ENCODE measurements around the gene PRG2. TPM values are rescaled to one million over a fixed set of nuclear protein-coding genes. Genes with fewer than 3 reads are reported as not detected.
"Not testable (repeated sequence)": the region's sequence is repeated elsewhere in the genome, so short reads cannot be mapped to it uniquely, and the experiment has no call there.

Gene PRG2
- total RNA-seq, 2 experiments from 2014 or later: 0.33 to 0.68 TPM

DNA sequence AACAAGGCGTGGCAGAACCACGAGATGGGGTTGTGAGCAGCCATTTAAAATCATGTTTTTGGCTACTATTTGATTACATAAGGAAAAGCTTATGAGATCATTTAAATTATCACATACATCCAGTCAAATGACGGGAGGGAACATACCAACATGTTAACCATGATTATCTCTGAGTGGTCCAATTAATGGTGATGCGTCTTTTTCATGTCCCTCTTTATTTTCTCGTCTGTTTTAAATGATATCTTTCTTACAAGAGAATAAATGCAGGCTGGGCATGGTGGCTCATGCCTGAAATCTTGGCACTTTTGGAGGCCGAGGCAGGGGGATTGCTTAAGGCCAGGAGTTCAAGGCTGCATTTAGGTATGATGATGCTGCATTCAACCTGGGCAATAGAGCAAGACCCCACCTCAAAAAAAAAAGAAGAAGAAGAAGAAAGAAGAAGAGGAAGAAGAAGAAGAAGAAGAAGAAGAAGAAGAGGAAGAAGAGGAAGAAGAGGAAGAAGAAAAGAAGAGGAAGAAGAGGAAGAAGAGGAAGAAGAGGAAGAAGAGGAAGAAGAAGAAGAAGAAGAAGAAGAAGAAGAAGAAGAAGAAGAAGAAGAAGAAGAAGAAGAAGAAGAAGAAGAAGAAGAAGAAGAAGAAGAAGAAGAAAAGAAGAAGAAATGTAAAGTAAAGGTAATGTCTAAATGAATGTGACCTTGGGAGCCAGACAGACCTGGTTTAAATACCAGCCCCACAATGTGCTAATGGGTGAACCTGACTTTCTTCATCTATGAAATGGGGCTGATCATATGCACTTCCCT lies 12.8 kb upstream of the PRG2 start:
- Mint-ChIP-seq H3K4me1 (peaks cover 32% of the 10 kb centered on the region), H3K36me3 (ENCODE audit: low read depth) (peaks cover 33% of the 10 kb centered on the region)
- H3K4me3 Mint-ChIP-seq, CTCF ChIA-PET, H3K27ac Mint-ChIP-seq, H3K27me3 Mint-ChIP-seq, DNase-seq, H3K9me3 Mint-ChIP-seq: not testable (repeated sequence)
- POLR2A ChIA-PET: interaction anchor here (1.2 kb wide), 1 partner anchor 9 kb away, joined by 3 read pairs; no protein-coding TSS in a partner anchor

DNA sequence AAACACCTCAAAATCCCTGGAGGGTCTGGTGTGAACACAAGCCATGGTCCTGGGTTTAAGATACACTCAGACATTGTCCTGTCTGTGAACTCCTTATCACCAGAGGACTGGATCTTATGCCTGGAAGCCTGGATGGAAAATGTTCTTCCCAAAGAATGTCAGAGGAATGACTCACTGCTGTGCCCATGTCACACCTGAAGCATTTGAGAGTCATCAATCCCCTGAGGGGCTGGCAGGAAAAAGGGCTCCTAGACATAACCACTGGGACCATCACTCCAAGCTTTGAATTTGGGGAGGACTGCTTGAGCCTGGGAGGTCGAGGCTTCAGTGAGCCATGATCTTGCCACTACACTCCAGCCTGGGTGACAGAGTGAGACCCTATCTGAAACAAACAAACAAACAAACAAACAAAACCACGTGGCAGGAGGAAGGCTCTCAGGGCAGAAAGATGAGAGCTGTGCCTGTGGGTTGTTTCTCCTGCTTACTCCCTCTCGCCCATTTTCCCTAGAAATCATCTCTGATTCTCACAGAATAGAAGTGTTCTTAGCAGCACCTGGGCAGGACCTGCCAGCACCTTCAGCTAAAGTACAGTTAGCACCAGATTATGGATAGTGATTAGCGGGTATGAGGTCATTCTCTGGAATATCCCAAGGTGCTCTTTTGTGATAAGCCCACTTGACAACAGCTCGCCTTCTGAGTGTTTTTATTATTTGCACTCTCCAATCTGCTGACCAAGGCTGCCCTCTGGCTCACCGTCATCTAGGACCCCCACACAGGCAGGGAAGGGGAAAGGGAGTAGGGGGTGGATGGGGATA lies 11.9 kb upstream of the PRG2 start:
- POLR2A ChIA-PET: interaction anchor here (0.6 to 1.2 kb wide), 3 partner anchors 8 to 28 kb away, joined by 3 read pairs; no protein-coding TSS in a partner anchor

DNA sequence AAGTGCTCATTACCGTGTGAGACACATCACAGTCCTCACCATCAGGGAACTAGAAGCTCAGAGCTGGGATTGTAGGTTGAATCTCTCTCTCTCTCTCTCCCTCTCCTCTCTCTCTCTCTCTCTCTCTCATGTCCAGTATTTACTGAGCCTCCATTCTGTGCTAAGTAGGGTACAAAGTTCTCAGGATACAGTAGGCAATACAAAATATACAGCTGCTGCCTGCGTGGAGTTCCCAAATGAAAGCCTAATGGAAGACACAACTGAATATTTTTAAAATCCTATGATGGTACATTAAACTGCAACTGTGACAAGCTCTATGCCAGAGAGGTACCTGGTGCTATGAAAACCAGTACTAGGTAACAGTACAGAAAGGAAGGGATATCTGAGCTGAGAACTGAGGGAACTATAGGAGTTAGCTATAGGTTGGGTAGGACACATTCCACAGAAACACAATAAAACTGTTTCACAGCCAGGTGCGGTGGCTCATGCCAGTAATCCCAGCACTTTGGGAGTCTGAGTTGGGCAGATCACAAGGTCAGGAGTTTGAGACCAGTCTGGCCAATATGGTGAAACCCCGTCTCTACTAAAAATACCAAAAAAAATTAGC lies 9.6 kb upstream of the PRG2 start:
- H3K36me3 Mint-ChIP-seq (ENCODE audit: low read depth): peaks cover 4% of the 10 kb centered on the region

More for the DNA sequence above, 11.9 kb upstream of the PRG2 start:
- no peak overlapping the region for H3K4me3 Mint-ChIP-seq
- CTCF ChIA-PET: no interaction called here
- no peak for DNase-seq
- H3K9me3 Mint-ChIP-seq: no peaks in the 10 kb centered on the region
- H3K27me3 Mint-ChIP-seq: no peaks in the 10 kb centered on the region
- peaks cover 25% of the 10 kb centered on the region for H3K36me3 Mint-ChIP-seq (ENCODE audit: low read depth)
- no peak overlapping the region for H3K27ac Mint-ChIP-seq
- peaks cover 24% of the 10 kb centered on the region for H3K4me1 Mint-ChIP-seq

DNA sequence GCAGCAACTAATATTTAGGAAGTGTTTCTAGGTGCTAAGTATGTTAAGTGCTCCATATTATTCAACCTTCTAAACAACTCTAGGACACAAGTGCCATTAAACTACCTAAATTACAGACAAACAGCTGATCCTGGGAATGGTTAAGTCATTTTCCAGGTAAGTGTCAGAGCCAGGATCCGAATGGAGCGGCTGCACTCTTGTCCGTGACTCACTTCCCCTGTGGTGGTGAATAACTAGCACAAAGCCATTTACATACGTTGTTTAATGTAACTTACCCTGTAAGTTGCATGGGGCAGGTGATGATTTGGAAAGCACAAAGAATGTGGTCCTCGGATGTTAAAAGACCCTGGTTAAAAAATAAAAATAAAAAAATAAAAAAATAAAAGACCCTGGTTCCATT lies 8.8 kb upstream of the PRG2 start:
- Mint-ChIP-seq H3K4me1 (no peaks in the 10 kb centered on the region), H3K27me3 (no peaks in the 10 kb centered on the region), H3K36me3 (ENCODE audit: low read depth) (peaks cover 2% of the 10 kb centered on the region), H3K27ac (no peak overlapping the region), H3K9me3 (no peaks in the 10 kb centered on the region), H3K4me3 (no peak overlapping the region)
- no peak for DNase-seq
- ChIA-PET CTCF (interaction anchor here (1.0 to 1.7 kb wide), 2 partner anchors 53 to 94 kb away, joined by 3 to 4 read pairs; no protein-coding TSS in a partner anchor), POLR2A (no interaction called here)

More for the DNA sequence above, 9.6 kb upstream of the PRG2 start:
- DNase-seq: no peak
- Mint-ChIP-seq H3K9me3 (no peaks in the 10 kb centered on the region), H3K4me3 (no peak overlapping the region), H3K4me1 (peaks cover 2% of the 10 kb centered on the region), H3K27ac (no peak overlapping the region), H3K27me3 (no peaks in the 10 kb centered on the region)
- CTCF ChIA-PET: interaction anchor here (0.6 to 1.4 kb wide), 2 partner anchors 54 to 57 kb away, joined by 3 read pairs; no protein-coding TSS in a partner anchor
- POLR2A ChIA-PET: interaction anchor here (0.7 to 1.6 kb wide), 2 partner anchors 18 to 42 kb away, joined by 3 read pairs; no protein-coding TSS in a partner anchor

DNA sequence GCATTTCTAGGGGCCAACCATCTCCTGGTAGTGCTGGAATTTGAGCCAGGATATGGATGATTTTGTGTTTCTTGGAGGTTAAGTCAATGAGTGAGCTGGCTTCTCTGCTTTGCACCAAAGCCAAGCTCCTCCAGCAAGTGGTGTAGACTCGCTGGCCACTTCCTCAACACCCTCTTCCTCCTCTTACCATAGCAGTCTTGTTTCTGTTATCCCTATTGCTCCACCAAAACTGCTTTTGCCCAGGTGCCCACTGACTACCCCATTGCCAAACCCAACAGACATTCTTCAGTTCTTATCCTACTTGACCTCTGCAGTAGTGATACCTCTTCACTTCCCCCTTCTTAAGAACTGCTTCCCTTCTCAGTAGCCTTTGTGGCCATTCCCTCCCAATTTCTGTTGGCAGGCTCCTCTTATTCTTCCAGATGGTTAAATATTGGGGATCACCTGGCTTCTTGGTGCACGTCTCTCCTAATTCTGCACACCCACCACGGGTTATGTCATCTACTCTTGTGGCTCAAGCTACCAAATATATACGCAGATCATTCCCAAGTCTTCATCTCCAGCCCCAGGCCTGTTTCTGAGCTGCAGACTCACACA lies 7.0 kb upstream of the PRG2 start:
- Mint-ChIP-seq H3K27me3 (no peaks in the 10 kb centered on the region), H3K36me3 (ENCODE audit: low read depth) (no peaks in the 10 kb centered on the region), H3K27ac (no peak overlapping the region), H3K4me3 (no peak overlapping the region), H3K4me1 (no peaks in the 10 kb centered on the region), H3K9me3 (no peaks in the 10 kb centered on the region)
- DNase-seq: no peak
- POLR2A ChIA-PET: no interaction called here
- CTCF ChIA-PET: no interaction called here

DNA sequence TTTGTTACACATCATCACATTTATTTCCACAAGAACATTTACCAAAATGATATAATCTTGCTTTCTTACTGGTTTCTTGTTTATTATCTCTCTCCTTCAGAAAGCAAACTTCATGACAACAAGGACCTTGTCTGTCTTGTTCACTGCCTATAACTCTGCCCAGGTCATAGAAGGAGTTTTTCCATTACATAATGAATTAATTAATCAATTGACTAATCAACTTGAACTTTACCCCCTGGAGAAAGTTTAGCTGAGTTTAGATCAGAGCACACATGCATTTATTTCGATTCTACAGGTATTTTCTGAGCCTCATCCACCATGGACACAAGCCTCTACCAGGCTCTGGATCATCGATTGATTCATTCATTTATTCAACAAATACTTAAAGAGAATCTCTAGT lies 6.3 kb upstream of the PRG2 start:
- Mint-ChIP-seq H3K27me3 (no peaks in the 10 kb centered on the region), H3K4me3 (no peak overlapping the region), H3K36me3 (ENCODE audit: low read depth) (no peaks in the 10 kb centered on the region), H3K4me1 (peaks cover 2% of the 10 kb centered on the region), H3K9me3 (no peaks in the 10 kb centered on the region), H3K27ac (no peak overlapping the region)
- ChIA-PET POLR2A (interaction anchor here (0.8 kb wide), 1 partner anchor 30 kb away, joined by 4 read pairs; the partner anchor contains the start of gene SLC43A3), CTCF (no interaction called here)
- DNase-seq: no peak

DNA sequence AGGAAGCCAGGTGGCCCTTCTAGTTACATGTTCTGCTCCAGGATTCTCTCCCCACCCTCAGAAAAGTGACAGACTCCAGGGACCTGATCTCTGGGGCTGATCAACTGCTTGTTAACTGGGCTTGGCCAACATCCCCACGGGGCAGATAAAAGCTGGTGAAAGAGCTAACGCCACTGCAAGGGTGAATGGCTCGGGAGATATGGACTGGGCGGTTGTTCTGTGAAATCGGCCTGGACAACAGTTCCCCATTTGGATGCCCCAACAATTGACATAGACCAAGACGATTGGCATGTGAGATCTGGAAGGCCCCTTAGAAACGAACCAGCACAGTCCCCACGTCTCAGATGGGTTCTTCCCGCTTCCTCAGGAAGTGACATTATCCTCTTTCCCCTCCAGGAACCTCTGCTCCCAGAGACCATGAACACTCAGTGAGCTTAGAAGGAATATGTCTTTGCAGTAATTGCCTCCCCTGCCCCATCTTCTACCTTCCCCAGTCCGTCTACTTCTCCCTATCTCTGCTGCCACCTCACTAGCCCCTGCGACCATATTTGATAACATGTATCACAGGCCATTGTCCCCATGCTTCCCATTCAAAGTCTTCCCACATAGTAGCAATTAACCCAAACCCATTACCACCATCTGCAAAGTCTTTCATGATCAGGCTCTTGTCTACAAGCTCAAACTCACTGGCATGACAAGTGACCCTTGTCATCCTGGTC lies 5.6 kb upstream of the PRG2 start:
- no peak for DNase-seq
- no peaks in the 10 kb centered on the region for H3K9me3 Mint-ChIP-seq
- no peaks in the 10 kb centered on the region for H3K36me3 Mint-ChIP-seq (ENCODE audit: low read depth)
- H3K4me3 Mint-ChIP-seq: no peak overlapping the region
- no peaks in the 10 kb centered on the region for H3K27me3 Mint-ChIP-seq
- H3K4me1 Mint-ChIP-seq: peaks cover 4% of the 10 kb centered on the region
- POLR2A ChIA-PET: interaction anchor here (0.8 kb wide), 1 partner anchor 30 kb away, joined by 4 read pairs; the partner anchor contains the start of gene SLC43A3
- H3K27ac Mint-ChIP-seq: no peak overlapping the region
- CTCF ChIA-PET: no interaction called here

DNA sequence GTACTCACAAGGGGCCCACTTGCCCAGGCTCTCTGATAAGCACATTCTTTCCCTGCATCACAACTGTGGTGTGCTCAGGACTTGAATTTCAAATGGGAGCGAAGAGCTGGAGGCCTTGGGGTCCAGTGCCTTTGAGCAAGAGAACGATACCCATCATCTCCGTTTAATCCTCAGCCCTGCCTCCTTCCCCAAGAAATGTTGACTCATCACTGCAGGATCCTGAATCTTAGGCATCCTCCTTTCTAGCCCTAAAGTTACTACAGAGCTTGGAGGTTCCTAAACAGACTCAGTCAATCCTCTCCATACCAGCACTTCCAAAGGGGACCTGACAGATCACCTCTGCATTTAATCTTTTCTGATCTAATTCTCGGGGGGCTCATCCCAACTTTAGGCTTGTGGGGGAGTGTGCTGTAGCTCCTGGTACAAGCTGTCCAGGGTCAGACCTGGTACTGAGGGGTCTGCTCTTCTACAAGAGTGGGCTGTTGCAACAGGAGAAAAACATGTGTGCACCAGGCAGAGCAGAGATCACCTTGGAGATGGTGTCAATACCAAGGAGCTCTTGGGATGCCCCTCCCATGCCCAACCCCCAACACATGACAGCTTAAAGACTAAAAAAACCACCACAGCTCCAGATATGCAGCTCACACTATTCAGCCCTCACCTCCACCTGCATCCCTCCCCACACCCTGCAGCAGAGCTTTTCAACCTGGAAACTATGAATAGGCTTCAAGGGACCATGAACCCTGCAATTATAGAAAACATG lies 3.9 kb upstream of the PRG2 start:
- Mint-ChIP-seq H3K9me3 (no peaks in the 10 kb centered on the region), H3K27me3 (no peaks in the 10 kb centered on the region), H3K4me3 (no peak overlapping the region), H3K36me3 (ENCODE audit: low read depth) (no peaks in the 10 kb centered on the region), H3K4me1 (peaks cover 5% of the 10 kb centered on the region), H3K27ac (no peak overlapping the region)
- ChIA-PET POLR2A (interaction anchor here (1.0 kb wide), 1 partner anchor 9 kb away, joined by 3 read pairs; no protein-coding TSS in a partner anchor), CTCF (interaction anchor here (1.1 kb wide), 2 partner anchors 44 to 64 kb away, joined by 5 read pairs; no protein-coding TSS in a partner anchor)
- DNase-seq: no peak

DNA sequence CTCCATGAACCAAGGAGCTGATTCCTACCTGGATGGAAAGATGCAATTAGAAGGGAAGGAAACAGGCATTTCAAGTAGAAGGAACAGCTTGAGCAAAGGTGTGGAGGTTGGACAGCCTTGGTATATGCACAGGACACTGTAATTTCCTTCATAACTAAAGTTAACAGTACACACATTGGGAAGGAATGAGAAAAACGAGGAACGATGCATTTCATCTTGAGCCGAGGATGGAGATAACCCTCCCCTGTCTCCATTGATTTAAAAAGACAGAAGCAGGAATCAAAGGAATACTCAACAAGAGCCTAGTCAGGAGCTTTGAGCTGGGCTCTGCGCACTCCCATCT lies 2.3 kb upstream of the PRG2 start:
- H3K27ac Mint-ChIP-seq: no peak overlapping the region
- no peak for DNase-seq
- H3K4me1 Mint-ChIP-seq: peaks cover 5% of the 10 kb centered on the region
- ChIA-PET POLR2A (no interaction called here), CTCF (no interaction called here)
- no peaks in the 10 kb centered on the region for H3K36me3 Mint-ChIP-seq (ENCODE audit: low read depth)
- H3K9me3 Mint-ChIP-seq: no peaks in the 10 kb centered on the region
- H3K27me3 Mint-ChIP-seq: no peaks in the 10 kb centered on the region
- H3K4me3 Mint-ChIP-seq: no peak overlapping the region

DNA sequence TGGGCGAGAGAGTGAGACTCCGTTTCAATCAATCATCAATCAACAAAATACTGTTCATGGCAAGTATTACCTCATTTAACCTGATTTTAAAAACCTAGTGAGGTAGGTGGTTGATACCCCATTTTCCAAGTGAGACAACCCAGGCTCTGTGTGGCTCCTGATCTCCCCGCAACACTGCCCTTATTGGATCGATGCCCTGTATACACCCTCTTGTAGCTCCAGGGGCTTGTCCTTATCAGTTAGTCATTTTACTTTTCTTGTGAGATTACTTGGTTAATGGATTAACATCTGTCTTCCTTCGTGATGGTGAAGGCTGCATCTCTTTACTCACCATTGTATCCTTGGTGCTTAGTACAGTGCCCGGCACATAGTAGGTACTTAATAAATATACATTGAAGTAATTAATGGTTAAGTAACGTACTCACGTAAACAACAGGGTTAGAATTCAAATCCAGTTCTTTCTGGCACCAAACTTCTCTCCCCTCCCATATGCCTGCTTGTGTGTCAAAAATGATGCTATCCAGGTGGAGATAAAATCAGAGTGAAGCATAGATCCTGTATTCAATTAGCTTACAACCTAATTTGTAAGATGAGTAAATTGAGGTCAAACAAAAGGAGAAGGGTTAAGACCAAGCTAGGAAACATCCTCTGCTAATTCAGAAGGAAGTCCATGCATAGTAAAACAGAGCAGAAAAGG lies 1.8 kb upstream of the PRG2 start:
- Mint-ChIP-seq H3K36me3 (ENCODE audit: low read depth) (no peaks in the 10 kb centered on the region), H3K9me3 (no peaks in the 10 kb centered on the region), H3K27ac (no peak overlapping the region), H3K4me3 (no peak overlapping the region), H3K27me3 (no peaks in the 10 kb centered on the region), H3K4me1 (peaks cover 5% of the 10 kb centered on the region)
- no peak for DNase-seq
- POLR2A ChIA-PET: no interaction called here
- CTCF ChIA-PET: no interaction called here

DNA sequence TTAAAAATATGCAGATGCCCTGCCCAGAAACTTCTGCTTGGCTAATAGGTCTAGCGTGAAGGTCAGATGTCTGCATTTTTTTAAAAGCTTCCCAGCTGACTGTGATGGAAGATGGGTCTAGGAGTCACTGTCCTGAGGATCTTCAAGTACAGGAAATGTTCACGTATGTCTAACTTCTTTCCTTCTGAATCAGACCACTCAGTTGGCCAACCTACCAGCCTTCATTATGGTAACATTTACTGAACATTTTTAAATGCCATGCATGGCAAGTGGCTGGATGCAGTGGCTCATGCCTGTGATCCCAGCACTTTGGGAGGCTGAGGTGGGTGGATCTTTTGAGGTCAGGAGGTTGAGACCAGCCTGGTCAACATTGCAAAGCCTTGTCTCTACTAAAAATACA lies 1.1 kb upstream of the PRG2 start:
- ChIA-PET POLR2A (no interaction called here), CTCF (no interaction called here)
- no peak for DNase-seq
- no peaks in the 10 kb centered on the region for H3K9me3 Mint-ChIP-seq
- no peak overlapping the region for H3K27ac Mint-ChIP-seq
- no peak overlapping the region for H3K4me3 Mint-ChIP-seq
- H3K4me1 Mint-ChIP-seq: peaks cover 5% of the 10 kb centered on the region
- no peaks in the 10 kb centered on the region for H3K36me3 Mint-ChIP-seq (ENCODE audit: low read depth)
- H3K27me3 Mint-ChIP-seq: no peaks in the 10 kb centered on the region
